Fibroblast of the aortic adventitia (primary cell): ENCODE measurements around the gene LUC7L3. TPM values are rescaled to one million over a fixed set of nuclear protein-coding genes. Genes with fewer than 3 reads are reported as not detected.

Experiments
- DNase-seq: peaks from one replicate; pipeline ENCODE4 v3.0.0-alpha.2; 2010; ENCODE audit warnings: low read depth
- H3K4me3 ChIP-seq: 2 replicates; pipeline ENCODE4 v1.5.1; 2011; ENCODE audit warnings: low read depth, mild to moderate bottlenecking, control low read depth, low read length, moderate library complexity
- CTCF ChIP-seq: IDR thresholded peaks from 2 replicates; pipeline ENCODE4 v1.5.1; 2011; ENCODE audit warnings: mild to moderate bottlenecking, low read length, control low read depth, inconsistent platforms; ENCODE audit not compliant: insufficient read depth
- total RNA-seq: library from RNA; depleted of rRNA; stranded (reverse); fragments of >200 nt; gene quantifications from 2 replicates; pipeline ENCODE4 v1.2.3, GENCODE V29; 2012; ENCODE audit warnings: low replicate concordance

LUC7L3 gene
- total RNA-seq, 1 donor = 30.2 TPM

- no peak for TF ChIP-seq CTCF
- H3K4me3 ChIP-seq = no peak overlapping the region
Measured at GRCh38 chr17:50682441-50682840, 37.0 kb upstream of the LUC7L3 start.

GRCh38 chr17:50682938-50683337 is 36.5 kb upstream of the LUC7L3 start:
- no peak for TF ChIP-seq CTCF
- no peak for DNase-seq
- no peak overlapping the region for H3K4me3 ChIP-seq

More at GRCh38 chr17:50682441-50682840, 37.0 kb upstream of the LUC7L3 start:
- DNase-seq = no peak

GRCh38 chr17:50683434-50684287 is 35.7 kb upstream of the LUC7L3 start:
- no peak for DNase-seq
- no peak for TF ChIP-seq CTCF
- H3K4me3 ChIP-seq = no peak overlapping the region

GRCh38 chr17:50684288-50684611 is 35.2 kb upstream of the LUC7L3 start:
- TF ChIP-seq CTCF = no peak
- no peak for DNase-seq
- H3K4me3 ChIP-seq = no peak overlapping the region

GRCh38 chr17:50684612-50685333 is 34.6 kb upstream of the LUC7L3 start:
- no peak overlapping the region for H3K4me3 ChIP-seq

GRCh38 chr17:50685334-50685665 is 34.1 kb upstream of the LUC7L3 start:
- no peak for DNase-seq
- no peak overlapping the region for H3K4me3 ChIP-seq
- TF ChIP-seq CTCF = no peak

More at GRCh38 chr17:50684612-50685333, 34.6 kb upstream of the LUC7L3 start:
- no peak for DNase-seq
- no peak for TF ChIP-seq CTCF
